Adrenal gland (tissue), 5 donors: ENCODE measurements around the gene SYK.

ENCODE experiments used
- POLR2A ChIP-seq, 2 donors: fragments of 450-650 bp; IDR thresholded peaks; one replicate each; pipeline ENCODE4 v1.6.1; 2017; ENCODE audit warnings: antibody characterized with exemption in 2 of 2, mild to moderate bottlenecking in 2 of 2, moderate library complexity in 1 of 2
- TF ChIP-seq, protein P1 (sequence below), 6 experiments: fragments of 450-650 bp in 4 of 6; fragments of 200-600 bp in 2 of 6; sonication (generic) in 1 of 6; IDR thresholded peaks; 1 replicate in 5 of 6; 2 replicates in 1 of 6; pipeline versions ENCODE4 v1.5.1 to v1.8.0; 2016 to 2021; ENCODE audit warnings: antibody characterized with exemption in 6 of 6, mild to moderate bottlenecking in 2 of 6, moderate library complexity in 1 of 6
- donor health status: DM: no; HTN: no; CAD: no.

DNA sequence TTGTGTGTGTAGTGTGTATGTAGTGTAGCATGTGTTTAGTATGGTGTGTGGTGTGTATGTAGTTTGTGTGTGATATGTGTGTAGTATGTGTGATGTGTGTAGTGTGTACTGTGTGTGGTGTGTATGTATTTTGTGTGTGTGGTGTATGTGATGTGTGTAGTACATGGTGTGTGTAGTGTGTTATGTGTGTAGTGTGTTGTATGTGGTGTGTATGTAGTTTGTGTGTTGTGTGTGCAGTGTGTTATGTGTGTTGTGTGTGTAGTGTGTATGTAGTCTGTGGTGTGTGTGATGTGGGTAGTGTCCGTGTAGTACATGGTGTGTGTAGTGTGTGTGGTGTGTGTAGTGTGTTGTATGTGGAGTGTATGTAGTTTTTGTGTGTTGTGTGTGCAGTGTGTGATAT is 40.0 kb downstream of the SYK start:
- TF ChIP-seq, protein P1, sequence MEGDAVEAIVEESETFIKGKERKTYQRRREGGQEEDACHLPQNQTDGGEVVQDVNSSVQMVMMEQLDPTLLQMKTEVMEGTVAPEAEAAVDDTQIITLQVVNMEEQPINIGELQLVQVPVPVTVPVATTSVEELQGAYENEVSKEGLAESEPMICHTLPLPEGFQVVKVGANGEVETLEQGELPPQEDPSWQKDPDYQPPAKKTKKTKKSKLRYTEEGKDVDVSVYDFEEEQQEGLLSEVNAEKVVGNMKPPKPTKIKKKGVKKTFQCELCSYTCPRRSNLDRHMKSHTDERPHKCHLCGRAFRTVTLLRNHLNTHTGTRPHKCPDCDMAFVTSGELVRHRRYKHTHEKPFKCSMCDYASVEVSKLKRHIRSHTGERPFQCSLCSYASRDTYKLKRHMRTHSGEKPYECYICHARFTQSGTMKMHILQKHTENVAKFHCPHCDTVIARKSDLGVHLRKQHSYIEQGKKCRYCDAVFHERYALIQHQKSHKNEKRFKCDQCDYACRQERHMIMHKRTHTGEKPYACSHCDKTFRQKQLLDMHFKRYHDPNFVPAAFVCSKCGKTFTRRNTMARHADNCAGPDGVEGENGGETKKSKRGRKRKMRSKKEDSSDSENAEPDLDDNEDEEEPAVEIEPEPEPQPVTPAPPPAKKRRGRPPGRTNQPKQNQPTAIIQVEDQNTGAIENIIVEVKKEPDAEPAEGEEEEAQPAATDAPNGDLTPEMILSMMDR (IDR thresholded peaks at IDR 0.05) = no peak
- TF ChIP-seq POLR2A (IDR thresholded peaks at IDR 0.05) = no peak
